ENCODE data around the gene SAMD7. TPM values are rescaled to one million over a fixed set of nuclear protein-coding genes. Genes with fewer than 3 reads are reported as not detected.
A peak's percentile ranks its signal among the peaks of the same experiment; 100 is the strongest.

The SAMD7 gene
- total RNA-seq, 1 experiment from 2014 or later: not detected

DNA sequence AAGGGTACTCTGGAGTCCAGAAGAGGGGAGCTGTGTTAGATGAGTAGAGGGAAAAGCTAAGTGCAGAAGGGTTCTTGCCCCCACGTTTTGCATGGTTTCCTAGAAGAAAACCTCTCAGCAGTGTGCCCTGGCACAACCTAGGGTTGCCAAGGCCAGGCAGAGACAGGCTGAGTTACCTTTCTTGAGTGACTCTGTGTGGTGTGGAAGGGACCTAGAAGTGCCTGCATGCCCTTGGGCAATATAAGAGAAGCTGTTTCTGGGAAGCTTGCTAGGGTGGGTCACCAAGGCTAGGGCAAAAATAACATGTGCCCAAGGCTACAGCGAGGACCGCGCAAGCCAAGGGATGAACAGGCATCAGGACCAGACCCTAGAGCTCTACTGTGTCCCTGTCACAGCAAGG is 3.4 kb upstream of the SAMD7 start:
- no peak for DNase-seq (ENCODE audit: low read depth)

- DNase-seq (ENCODE audit: low read depth): no peak
These were observed 2.0 kb downstream of the SAMD7 start for GRCh38 chr3:169913323-169913722.

DNA sequence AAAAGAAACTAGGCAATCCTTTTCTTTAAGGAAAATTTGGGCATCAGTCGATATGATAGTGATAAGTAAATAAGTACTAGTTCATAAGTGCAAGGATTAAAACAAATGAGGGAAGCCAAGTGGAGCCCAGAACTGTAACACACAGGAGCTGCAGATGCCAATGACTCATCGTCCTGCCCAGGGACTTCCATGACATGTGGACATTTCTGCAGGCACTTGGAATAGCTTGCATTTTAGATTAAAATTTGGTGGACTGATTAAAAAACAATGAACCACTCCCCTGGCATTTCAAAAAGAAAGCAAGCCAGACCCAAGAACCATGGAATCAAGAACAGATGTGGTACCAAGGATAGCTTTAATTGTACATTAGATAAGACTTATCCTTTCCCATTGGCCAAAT is 2.9 kb downstream of the SAMD7 start:
- peak; percentile 46 for DNase-seq (ENCODE audit: low read depth)

DNA sequence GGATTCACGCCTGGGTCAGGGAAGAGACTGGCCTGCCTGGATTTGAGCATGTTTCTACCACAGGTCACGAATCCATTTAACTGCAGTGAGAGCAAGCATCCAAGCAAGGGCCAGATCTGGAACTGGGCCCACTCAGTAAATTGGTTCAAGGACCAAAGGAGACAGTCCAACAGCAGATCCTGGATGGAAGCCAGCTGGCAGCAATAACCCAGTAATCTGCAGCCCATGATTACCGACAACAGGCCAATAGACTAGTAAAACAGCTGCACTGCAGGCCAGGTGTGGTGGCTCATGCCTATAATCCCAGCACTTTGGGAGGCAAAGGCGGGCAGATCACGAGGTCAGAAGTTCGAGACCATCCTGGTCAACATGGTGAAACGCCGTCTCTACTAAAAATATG is 11.8 kb downstream of the SAMD7 start:
- DNase-seq (ENCODE audit: low read depth): peak; percentile 17

DNA sequence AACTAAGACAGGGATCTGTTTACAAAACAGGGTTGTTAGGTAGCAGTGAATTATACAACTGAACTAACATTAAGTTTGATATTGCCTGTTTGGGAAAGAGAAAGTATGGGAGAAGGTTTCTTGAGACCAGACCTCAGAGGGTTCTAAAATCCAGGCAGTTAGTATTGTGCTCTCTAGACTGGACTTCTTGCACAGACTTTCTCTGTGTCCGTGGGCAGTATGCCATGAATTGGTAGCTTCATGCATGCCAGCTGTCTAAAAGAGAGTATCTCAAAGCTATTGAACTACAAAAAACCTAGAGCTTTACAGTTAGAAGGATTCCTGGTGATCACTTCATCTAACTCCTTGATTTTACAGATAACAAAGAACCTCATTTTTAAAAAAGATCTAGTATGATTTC is 12.5 kb downstream of the SAMD7 start:
- DNase-seq (ENCODE audit: low read depth): no peak

DNA sequence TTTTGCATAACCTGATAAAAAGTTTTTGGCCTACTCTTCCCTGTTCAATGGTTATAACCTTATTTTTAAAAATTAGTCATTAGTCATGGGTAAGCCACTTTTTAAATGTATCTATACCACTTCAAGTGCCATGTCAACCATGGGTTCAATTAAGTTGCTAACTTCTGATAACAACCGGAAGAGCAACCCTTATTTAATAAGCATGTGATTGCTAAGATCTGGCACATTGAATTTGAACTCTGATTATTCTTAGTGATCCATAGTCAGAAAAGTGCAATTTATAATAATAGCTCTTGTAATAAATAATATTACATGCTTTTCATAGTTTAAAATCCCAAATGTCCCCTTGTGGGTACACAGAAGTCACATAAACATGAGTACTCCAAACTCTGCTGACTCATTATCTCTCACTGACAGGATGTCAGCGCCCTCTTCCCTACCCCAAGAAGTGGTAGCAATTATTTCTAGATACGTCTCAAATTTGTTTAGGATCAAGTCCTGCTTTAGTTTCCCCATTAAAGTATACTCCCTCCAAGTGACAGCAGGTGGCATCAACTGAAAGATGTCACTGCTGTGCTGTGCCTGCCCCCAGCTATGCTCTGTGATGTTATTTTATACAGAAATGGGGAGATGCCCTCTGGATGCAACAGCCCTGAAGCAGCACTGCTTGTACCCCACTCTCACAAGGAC is 18.6 kb downstream of the SAMD7 start:
- DNase-seq (ENCODE audit: low read depth): no peak

GRCh38 chr3:169930843-169931242 is 19.5 kb downstream of the SAMD7 start:
- no peak for DNase-seq (ENCODE audit: low read depth)

- no peak for DNase-seq (ENCODE audit: low read depth)
These were observed 20.6 kb downstream of the SAMD7 start for GRCh38 chr3:169931747-169932520.

DNA sequence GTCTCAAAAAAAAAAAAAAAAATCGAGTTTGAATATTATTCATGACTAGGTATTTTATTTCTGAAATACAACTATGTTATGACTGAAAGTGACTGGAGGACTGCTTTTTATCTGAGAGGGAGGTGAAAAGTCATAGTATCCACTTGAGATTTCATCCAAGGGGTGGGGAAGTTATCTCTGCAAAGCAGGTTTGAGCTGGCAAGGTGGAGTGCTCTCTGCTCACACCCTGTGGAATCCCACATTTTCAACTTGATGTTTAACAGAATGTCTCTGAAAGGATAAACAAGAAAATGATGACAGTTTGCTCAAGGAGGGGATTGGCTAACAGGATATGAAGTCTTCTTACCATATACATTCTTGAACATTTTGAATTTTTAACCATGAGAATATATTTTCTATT is 27.9 kb downstream of the SAMD7 start:
- no peak for DNase-seq (ENCODE audit: low read depth)

DNA sequence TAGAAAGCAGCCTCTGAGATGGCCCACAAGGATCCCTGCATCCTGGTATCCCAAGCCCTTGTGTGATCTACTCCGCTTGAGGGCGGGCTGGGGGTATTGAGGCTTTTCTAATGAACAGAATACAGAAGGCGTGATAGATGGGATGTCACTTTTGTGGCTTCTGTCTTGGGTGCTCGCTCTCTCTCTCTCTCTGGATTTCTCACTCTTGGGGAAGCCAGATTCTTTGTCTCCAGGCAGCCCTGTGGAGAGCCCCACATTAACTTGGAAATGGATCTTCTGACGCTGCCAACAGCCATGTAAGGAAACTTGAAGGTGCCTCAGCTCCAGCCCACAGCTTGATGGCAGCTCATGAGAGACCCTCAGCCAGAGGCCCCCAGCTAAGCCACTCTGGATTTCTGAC is 28.4 kb downstream of the SAMD7 start:
- DNase-seq (ENCODE audit: low read depth): no peak

DNA sequence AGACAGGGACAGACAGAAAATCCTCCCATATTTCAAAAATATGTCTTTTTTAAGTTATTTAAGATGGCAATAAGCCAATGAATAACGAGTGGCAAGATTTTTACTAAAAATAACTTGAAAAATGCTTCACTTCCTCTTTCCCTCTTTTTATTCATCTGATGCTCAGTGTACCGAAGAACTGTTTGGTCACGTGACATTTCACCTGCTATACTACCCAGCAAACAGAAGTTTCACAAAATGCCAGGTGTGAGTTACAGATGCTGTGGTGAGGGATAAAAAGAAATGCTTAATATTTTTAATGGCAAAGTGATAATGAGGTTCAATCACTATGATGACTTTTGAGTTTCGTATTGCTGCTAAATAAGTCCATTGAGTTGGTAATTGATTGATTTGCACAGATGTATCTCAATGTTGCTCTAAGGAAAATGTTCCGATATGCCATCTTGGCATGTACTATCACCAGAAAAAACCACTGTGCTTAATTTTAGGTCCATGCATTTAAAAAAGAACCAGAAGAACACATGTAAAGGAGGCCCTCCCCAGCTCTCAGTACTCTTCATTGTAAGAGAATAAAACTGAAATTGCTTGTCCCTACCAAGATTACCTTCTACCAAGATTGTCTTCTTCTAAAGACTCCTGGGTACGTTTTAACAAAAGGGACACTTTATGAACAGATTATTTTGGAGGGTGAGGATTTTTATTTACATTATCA is 29.3 kb downstream of the SAMD7 start:
- DNase-seq (ENCODE audit: low read depth): no peak

- DNase-seq (ENCODE audit: low read depth): peak; percentile 11
These were observed 33.9 kb downstream of the SAMD7 start for GRCh38 chr3:169945313-169945712.

GRCh38 chr3:169946336-169946735 is 35.0 kb downstream of the SAMD7 start:
- no peak for DNase-seq (ENCODE audit: low read depth)

GRCh38 chr3:169948559-169949448 is 37.4 kb downstream of the SAMD7 start:
- no peak for DNase-seq (ENCODE audit: low read depth)

- DNase-seq (ENCODE audit: low read depth): no peak
These were observed 40.7 kb downstream of the SAMD7 start for GRCh38 chr3:169952045-169952444.

DNA sequence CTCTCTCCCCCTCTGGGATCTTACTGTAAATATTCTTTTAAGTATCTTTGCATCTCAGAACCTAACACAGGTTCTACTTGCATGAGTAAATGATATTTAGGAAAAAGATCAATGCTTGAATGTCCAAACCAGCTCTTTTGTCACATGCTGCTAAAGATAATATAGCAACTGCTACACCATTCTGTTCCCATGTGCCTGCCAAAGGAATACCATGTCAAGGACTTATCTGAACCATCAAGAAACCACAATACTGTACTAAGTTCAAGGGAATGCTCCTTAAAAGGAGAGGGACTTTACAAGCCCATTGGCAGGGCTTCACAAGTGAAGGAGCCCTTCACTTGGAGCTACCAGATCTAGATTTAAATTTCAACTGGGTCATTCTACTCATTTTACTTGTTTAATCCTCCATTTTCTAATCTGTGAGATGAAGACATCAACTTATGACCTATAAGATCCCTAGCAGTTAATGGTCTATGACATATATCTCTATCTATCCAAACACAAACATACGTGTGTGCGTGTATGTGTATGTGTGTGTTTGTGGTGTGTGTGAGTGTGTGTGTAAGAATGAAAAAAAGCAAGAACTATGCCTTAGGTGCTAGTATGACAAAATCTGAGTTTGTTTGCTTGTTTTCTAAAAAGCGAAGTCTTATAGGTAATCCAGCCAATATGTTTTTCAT is 42.2 kb downstream of the SAMD7 start:
- DNase-seq (ENCODE audit: low read depth): no peak

- no peak for DNase-seq (ENCODE audit: low read depth)
These were observed 42.9 kb downstream of the SAMD7 start for GRCh38 chr3:169954142-169954756.

GRCh38 chr3:169955406-169955805 is 44.0 kb downstream of the SAMD7 start:
- DNase-seq (ENCODE audit: low read depth): no peak

- DNase-seq (ENCODE audit: low read depth): no peak
These were observed 52.8 kb downstream of the SAMD7 start for GRCh38 chr3:169964176-169964575.

DNA sequence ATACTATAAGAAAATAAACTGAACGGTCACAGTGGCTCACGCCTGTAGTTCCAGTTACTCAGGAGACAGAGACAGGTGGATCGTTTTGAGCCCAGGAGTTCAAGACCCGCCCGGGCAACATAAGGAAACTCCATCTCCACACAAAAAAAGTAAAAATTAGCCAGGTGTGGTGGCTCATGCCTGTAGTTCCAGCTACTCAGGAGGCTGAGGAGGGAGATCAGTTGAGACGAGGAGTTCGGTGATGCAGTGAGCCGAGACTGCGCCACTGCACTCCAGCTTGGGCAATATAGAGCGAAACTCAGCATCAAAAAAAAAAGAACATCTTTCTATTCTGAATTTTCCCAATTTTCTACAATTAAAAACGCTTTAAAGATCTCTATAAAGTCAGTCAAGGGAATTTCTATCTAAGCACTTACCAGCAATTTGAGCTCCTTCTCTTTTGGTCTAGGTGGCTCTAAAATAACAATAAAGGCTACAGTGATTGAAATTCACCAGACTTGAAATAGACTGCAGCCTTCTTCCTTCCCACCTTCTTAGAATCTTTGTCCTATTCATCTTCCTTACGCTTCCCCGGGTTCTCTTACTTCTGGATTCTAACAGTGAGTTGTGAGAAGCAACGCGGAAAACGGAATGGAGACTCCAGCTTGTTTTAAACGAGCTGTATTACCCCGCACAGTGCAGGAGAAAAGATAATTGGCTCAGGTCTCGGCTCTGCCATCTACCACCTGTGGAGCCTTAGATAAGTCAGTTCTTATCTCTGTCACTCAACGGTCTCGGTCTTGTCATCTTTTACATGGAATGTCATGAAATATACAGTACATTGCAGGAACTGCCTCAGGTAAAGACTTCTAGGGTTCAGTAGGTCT is 54.4 kb downstream of the SAMD7 start:
- no peak for DNase-seq (ENCODE audit: low read depth)

Data from Daoy (cell line).